ENCODE results near the gene SPHK1.

- TF ChIP-seq CTCF (IDR thresholded peaks at IDR 0.05) (no peak), POLR2A (IDR thresholded peaks at IDR 0.05) (no peak)
Observed at GRCh38 chr17:76419576-76420260, 35.3 kb downstream of the SPHK1 start.

Data from sigmoid colon (tissue), 3 donors.